Immature natural killer cell (primary cell): Measurements from ENCODE around the gene IL4. TPM values are rescaled to one million over a fixed set of nuclear protein-coding genes. Genes with fewer than 3 reads are reported as not detected.

ENCODE experiments used
- DNase-seq, 3 donors: peaks; one replicate each; pipeline ENCODE4 v3.0.0; 2022; ENCODE audit warnings: mixed read lengths in 1 of 3
- H3K27ac Mint-ChIP-seq, 6 donors: one replicate each; pipeline ENCODE4 v1.8.0; 2020; ENCODE audit warnings: mixed read lengths in 6 of 6, mild to moderate bottlenecking in 5 of 6, inconsistent platforms in 4 of 6, moderate library complexity in 3 of 6
- H3K27me3 Mint-ChIP-seq, 3 donors: one replicate each; pipeline ENCODE4 v1.8.0; 2020 to 2021; ENCODE audit warnings: low read depth in 3 of 3, mild to moderate bottlenecking in 3 of 3, mixed read lengths in 3 of 3, moderate library complexity in 3 of 3, inconsistent platforms in 1 of 3
- H3K36me3 Mint-ChIP-seq, 3 donors: one replicate each; pipeline ENCODE4 v1.8.0; 2020; ENCODE audit warnings: mixed read lengths in 3 of 3, inconsistent platforms in 2 of 3, mild to moderate bottlenecking in 2 of 3
- H3K4me1 Mint-ChIP-seq, 2 donors: one replicate each; pipeline ENCODE4 v1.8.0; 2020; ENCODE audit warnings: inconsistent platforms in 2 of 2, mild to moderate bottlenecking in 2 of 2, mixed read lengths in 2 of 2, moderate library complexity in 1 of 2
- H3K4me3 Mint-ChIP-seq, 5 donors: one replicate each; pipeline ENCODE4 v1.8.0; 2020; ENCODE audit warnings: mild to moderate bottlenecking in 5 of 5, mixed read lengths in 5 of 5, inconsistent platforms in 3 of 5, moderate library complexity in 3 of 5
- H3K9me3 Mint-ChIP-seq, 6 donors: one replicate each; pipeline ENCODE4 v1.8.0; 2020; ENCODE audit warnings: mild to moderate bottlenecking in 6 of 6, mixed read lengths in 6 of 6, inconsistent platforms in 4 of 6, moderate library complexity in 3 of 6
- polyA plus RNA-seq, 3 donors: library from polyadenylated mRNA; unstranded; fragments of 300-500 nt; fragmentation: Illumina TruSeq; gene quantifications; one replicate each; pipeline ENCODE4 v1.2.3, GENCODE V29; 2021

IL4 gene
- polyA plus RNA-seq, 3 donors from 2014 or later, result not detected

DNA sequence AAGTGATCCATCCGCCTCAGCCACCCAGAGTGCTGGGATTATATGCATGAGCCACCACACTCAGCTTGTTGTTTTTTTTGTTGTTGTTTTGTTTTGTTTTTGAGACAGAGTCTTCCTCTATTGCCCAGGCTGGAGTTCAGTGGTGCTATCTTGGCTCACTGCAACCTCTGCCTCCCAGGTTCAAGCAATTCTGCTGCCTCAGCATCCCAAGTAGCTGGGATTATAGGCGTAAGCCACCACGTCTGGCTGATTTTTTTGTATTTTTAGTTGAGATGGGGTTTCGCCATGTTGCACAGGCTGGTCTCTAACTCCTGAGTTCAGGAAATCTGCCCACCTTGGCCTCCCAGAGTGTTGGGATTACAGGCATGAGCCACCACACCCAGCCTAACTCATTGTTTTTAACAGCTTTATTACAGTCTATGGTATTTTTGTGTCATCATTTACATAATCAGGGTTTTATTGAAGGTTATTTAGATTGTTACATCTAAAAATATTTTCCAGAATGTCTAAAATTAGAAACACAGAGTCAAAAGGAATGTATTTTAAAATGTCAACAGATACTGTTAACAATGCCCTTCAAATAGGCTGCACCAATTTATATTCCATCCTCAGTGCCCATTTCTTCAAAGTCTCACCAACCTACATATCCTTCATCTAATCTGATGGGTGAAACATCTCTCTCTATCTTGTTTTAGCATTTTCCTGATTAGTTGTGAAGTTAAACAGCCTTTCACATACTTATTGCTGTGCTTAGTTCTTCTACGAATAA is 44.9 kb downstream of the IL4 start:
- DNase-seq, result no peak
- Mint-ChIP-seq H3K4me3 (no peak overlapping the region), H3K27me3 (peaks cover 0 to 1% (median 0%) of the 10 kb centered on the region in 3 donors), H3K9me3 (no peaks in the 10 kb centered on the region), H3K36me3 (peaks cover 11 to 26% (median 15%) of the 10 kb centered on the region in 3 donors), H3K27ac (no peak overlapping the region), H3K4me1 (no peaks in the 10 kb centered on the region)

DNA sequence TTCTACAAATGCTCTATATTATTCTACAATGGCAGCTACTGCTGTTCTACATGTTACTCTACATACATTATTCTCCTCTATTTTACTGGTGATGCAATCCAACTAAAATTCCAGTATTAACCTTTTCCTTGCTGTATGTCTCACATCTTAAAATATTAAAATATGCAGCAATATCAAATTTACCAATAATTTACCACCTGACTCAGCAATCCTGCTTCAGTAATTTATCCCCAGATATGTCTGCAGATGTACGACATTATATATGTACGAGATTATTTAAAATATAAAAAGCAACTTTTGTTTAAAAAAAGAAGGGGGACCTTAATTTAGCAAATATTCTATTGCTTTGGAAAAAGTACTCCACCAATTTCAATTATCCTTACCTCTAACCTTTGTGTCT is 52.0 kb downstream of the IL4 start:
- no peaks in the 10 kb centered on the region for H3K9me3 Mint-ChIP-seq
- no peak for DNase-seq
- peaks cover 7 to 40% (median 19%) of the 10 kb centered on the region in 3 donors for H3K36me3 Mint-ChIP-seq

DNA sequence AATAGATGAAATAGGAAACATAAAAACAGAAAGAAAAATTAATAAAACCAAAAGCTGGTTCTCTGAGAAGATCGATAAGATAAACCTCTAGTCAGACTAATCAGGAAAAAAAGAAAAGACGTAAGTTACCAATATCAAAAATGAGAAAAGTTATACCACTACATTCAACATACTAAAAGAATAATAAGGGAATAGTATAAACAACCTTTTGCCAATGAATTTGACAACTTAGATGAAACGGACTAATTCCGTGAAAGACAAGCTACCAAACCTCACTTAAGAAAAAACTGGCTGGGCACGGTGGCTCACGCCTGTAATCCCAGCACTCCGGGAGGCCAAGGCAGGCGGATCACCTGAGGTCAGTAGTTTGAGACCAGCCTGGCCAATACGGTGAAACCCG is 56.1 kb downstream of the IL4 start:
- H3K4me3 Mint-ChIP-seq, result no peak overlapping the region
- no peak for DNase-seq
- H3K9me3 Mint-ChIP-seq, result no peaks in the 10 kb centered on the region
- peaks cover 4 to 39% (median 15%) of the 10 kb centered on the region in 3 donors for H3K36me3 Mint-ChIP-seq
- H3K27me3 Mint-ChIP-seq, result no peaks in the 10 kb centered on the region
- peaks cover 0 to 4% of the 10 kb centered on the region in 2 donors for H3K4me1 Mint-ChIP-seq
- no peak overlapping the region for H3K27ac Mint-ChIP-seq

More for the DNA sequence above, 52.0 kb downstream of the IL4 start:
- Mint-ChIP-seq H3K27me3 (no peaks in the 10 kb centered on the region), H3K27ac (no peak overlapping the region), H3K4me1 (peaks cover 0 to 4% of the 10 kb centered on the region in 2 donors), H3K4me3 (no peak overlapping the region)

Other genes with a start within 250 kb of the IL4 start
- 100 to 1,000 TPM; 349 to 460 (median 371) TPM for gene IRF1, start 183.2 kb upstream of the IL4 start, polyA plus RNA-seq
- not detected for gene IL5, start 130.5 kb upstream of the IL4 start, polyA plus RNA-seq
- gene RAD50, start 117.0 kb upstream of the IL4 start, polyA plus RNA-seq, result 10 to 100 TPM in 1 of 3 donors, 1 to 10 TPM in 2; 2.4 to 27.4 (median 9.7) TPM
- gene IL13, start 15.8 kb upstream of the IL4 start, polyA plus RNA-seq, result under 1 TPM in 1 of 3 donors, not detected in 2; 0.28 TPM
- gene KIF3A, start 63.6 kb downstream of the IL4 start, polyA plus RNA-seq, result 10 to 100 TPM in 1 of 3 donors, 1 to 10 TPM in 2; 7.4 to 13.5 (median 8.2) TPM
- gene CCNI2, start 73.4 kb downstream of the IL4 start, polyA plus RNA-seq, result 1 to 10 TPM in 1 of 3 donors, under 1 TPM in 1, not detected in 1; 0.13 to 1.3 TPM
- 1 to 10 TPM in 2 of 3 donors, under 1 TPM in 1; 0.79 to 1.3 (median 1.2) TPM for gene SEPTIN8, start 103.2 kb downstream of the IL4 start, polyA plus RNA-seq
- gene SOWAHA, start 139.3 kb downstream of the IL4 start, polyA plus RNA-seq, result not detected
- gene SHROOM1, start 156.7 kb downstream of the IL4 start, polyA plus RNA-seq, result 1 to 10 TPM in 1 of 3 donors, not detected in 2; 1.4 TPM
- under 1 TPM in 1 of 3 donors, not detected in 2; 0.12 TPM for gene GDF9, start 192.5 kb downstream of the IL4 start, polyA plus RNA-seq
- 100 to 1,000 TPM; 554 to 923 (median 597) TPM for gene UQCRQ, start 192.7 kb downstream of the IL4 start, polyA plus RNA-seq
- 1 to 10 TPM in 1 of 3 donors, under 1 TPM in 2; 0.50 to 2.0 (median 0.54) TPM for gene LEAP2, start 199.7 kb downstream of the IL4 start, polyA plus RNA-seq